K562 (cell line): ENCODE measurements around the gene ZNF133.

Source experiments
- HDAC8 ChIP-seq: fragments of 450-650 bp; IDR thresholded peaks from 2 replicates; pipeline ENCODE4 v1.6.1; 2016; ENCODE audit warnings: mild to moderate bottlenecking, missing genetic modification characterization, moderate library complexity, missing compliant biosample characterization
- SREBF2 ChIP-seq: sonication (generic); formaldehyde crosslinking; IDR thresholded peaks from 2 replicates; pipeline ENCODE4 v1.4.0; 2020; ENCODE audit warnings: mild to moderate bottlenecking, missing genetic modification reagents
- TF ChIP-seq, protein P1 (sequence below), 3 experiments: IDR thresholded peaks in 2 of 3; conservative IDR thresholded peaks in 1 of 3; 2 replicates each; pipeline ENCODE4 v1.5.1; 2011 to 2012; ENCODE audit warnings: low read length in 3 of 3, mild to moderate bottlenecking in 3 of 3, control low read depth in 2 of 3, improper control_type of control experiment in 1 of 3, inconsistent platforms in 1 of 3, low read depth in 1 of 3, mixed read lengths in 1 of 3, moderate library complexity in 1 of 3; ENCODE audit not compliant: insufficient read depth in 2 of 3
- TF ChIP-seq, protein P2 (sequence below): fragments of 250-450 bp; sonication (Bioruptor Pico); IDR thresholded peaks from 2 replicates; pipeline ENCODE4 v1.4.0; 2020; ENCODE audit warnings: mild to moderate bottlenecking, moderate library complexity
- TF ChIP-seq, protein P3 (sequence below): sonication (generic); formaldehyde crosslinking; IDR thresholded peaks from 2 replicates; pipeline ENCODE4 v1.5.0; 2020; ENCODE audit warnings: missing genetic modification reagents

DNA sequence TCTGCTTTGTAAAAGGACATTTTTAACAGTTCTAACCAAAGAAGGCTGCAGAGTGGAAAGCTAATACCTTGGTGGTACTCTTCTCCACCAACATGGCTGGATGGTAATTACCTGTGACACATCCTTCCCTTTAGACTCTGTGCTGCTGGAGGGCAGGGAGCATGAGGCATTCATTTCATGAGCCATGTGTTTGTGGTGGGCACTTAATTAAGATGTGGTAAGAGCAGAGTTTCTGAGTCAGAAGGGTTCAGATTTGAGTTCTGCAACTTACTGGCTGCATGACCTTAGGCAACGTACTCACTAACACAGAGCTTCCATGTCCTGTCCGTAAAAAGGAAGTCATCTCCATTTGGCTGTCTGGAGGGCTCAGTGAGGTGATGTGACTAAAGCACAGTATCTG is 9.1 kb upstream of the ZNF133 start:
- TF ChIP-seq, protein P1, sequence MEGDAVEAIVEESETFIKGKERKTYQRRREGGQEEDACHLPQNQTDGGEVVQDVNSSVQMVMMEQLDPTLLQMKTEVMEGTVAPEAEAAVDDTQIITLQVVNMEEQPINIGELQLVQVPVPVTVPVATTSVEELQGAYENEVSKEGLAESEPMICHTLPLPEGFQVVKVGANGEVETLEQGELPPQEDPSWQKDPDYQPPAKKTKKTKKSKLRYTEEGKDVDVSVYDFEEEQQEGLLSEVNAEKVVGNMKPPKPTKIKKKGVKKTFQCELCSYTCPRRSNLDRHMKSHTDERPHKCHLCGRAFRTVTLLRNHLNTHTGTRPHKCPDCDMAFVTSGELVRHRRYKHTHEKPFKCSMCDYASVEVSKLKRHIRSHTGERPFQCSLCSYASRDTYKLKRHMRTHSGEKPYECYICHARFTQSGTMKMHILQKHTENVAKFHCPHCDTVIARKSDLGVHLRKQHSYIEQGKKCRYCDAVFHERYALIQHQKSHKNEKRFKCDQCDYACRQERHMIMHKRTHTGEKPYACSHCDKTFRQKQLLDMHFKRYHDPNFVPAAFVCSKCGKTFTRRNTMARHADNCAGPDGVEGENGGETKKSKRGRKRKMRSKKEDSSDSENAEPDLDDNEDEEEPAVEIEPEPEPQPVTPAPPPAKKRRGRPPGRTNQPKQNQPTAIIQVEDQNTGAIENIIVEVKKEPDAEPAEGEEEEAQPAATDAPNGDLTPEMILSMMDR (IDR thresholded peaks at IDR 0.05 in 2 of 3, conservative IDR thresholded peaks at IDR 0.05 in 1 of 3; ENCODE audit: insufficient read depth in 2 of 3, low read depth in 1 of 3, low read length in 3 of 3), result no peak
- TF ChIP-seq, protein P2, sequence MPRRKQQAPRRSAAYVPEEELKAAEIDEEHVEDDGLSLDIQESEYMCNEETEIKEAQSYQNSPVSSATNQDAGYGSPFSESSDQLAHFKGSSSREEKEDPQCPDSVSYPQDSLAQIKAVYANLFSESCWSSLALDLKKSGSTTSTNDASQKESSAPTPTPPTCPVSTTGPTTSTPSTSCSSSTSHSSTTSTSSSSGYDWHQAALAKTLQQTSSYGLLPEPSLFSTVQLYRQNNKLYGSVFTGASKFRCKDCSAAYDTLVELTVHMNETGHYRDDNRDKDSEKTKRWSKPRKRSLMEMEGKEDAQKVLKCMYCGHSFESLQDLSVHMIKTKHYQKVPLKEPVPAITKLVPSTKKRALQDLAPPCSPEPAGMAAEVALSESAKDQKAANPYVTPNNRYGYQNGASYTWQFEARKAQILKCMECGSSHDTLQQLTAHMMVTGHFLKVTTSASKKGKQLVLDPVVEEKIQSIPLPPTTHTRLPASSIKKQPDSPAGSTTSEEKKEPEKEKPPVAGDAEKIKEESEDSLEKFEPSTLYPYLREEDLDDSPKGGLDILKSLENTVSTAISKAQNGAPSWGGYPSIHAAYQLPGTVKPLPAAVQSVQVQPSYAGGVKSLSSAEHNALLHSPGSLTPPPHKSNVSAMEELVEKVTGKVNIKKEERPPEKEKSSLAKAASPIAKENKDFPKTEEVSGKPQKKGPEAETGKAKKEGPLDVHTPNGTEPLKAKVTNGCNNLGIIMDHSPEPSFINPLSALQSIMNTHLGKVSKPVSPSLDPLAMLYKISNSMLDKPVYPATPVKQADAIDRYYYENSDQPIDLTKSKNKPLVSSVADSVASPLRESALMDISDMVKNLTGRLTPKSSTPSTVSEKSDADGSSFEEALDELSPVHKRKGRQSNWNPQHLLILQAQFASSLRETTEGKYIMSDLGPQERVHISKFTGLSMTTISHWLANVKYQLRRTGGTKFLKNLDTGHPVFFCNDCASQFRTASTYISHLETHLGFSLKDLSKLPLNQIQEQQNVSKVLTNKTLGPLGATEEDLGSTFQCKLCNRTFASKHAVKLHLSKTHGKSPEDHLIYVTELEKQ (CRISPR knock-in tag), result no peak
- TF ChIP-seq SREBF2 (CRISPR knock-in tag), result no peak
- TF ChIP-seq, protein P3, sequence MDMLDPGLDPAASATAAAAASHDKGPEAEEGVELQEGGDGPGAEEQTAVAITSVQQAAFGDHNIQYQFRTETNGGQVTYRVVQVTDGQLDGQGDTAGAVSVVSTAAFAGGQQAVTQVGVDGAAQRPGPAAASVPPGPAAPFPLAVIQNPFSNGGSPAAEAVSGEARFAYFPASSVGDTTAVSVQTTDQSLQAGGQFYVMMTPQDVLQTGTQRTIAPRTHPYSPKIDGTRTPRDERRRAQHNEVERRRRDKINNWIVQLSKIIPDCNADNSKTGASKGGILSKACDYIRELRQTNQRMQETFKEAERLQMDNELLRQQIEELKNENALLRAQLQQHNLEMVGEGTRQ (CRISPR knock-in tag), result no peak
- no peak for TF ChIP-seq HDAC8 (tag)
